DMS 273 (cell line): Measurements from ENCODE around the gene TBC1D13.
"Not testable (repeated sequence)": the region's sequence is repeated elsewhere in the genome, so short reads cannot be mapped to it uniquely, and the experiment has no call there.

Source experiments
- DNase-seq: peaks from one replicate; lab custom pipeline; 2025; ENCODE audit not compliant: unreplicated experiment; lab: John Stamatoyannopoulos, UW

The TBC1D13 gene

GRCh38 chr9:128843171-128843570 is 56.1 kb downstream of the TBC1D13 start:
- not testable (repeated sequence) for DNase-seq

- peak; percentile 91 for DNase-seq
Observed at GRCh38 chr9:128845186-128845931, 58.3 kb downstream of the TBC1D13 start.

GRCh38 chr9:128846680-128847030 is 59.6 kb downstream of the TBC1D13 start:
- no peak for DNase-seq

GRCh38 chr9:128847803-128848202 is 60.8 kb downstream of the TBC1D13 start:
- no peak for DNase-seq

- DNase-seq, result not testable (repeated sequence)
Observed at GRCh38 chr9:128851024-128851423, 64.0 kb downstream of the TBC1D13 start.

GRCh38 chr9:128851779-128852600 is 64.9 kb downstream of the TBC1D13 start:
- peak; percentile 59 for DNase-seq

- DNase-seq, result not testable (repeated sequence)
Observed at GRCh38 chr9:128852646-128853045, 65.6 kb downstream of the TBC1D13 start.

GRCh38 chr9:128854454-128854853 is 67.4 kb downstream of the TBC1D13 start:
- not testable (repeated sequence) for DNase-seq

GRCh38 chr9:128858476-128858875 is 71.4 kb downstream of the TBC1D13 start:
- not testable (repeated sequence) for DNase-seq
